Astrocyte of the spinal cord (primary cell): Measurements from ENCODE around the gene PRSS56.

Experiments used
- DNase-seq: peaks from one replicate; pipeline ENCODE4 v3.0.0; 2011; ENCODE audit warnings: low read depth, low spot score
- H3K4me3 ChIP-seq: 2 replicates; pipeline ENCODE4 v1.5.1; 2011; ENCODE audit warnings: low read depth, mild to moderate bottlenecking, low read length, moderate library complexity
- in situ Hi-C: cut with HindIII; loops from 2 replicates; pipeline ENCODE4 v1.10.0; 2017; ENCODE audit warnings: low sequenced_read_pairs
- TF ChIP-seq, protein P1 (sequence below): IDR thresholded peaks from 2 replicates; pipeline ENCODE4 v1.5.1; 2012; ENCODE audit warnings: low read depth, mild to moderate bottlenecking, low read length, inconsistent platforms

PRSS56 gene

DNA sequence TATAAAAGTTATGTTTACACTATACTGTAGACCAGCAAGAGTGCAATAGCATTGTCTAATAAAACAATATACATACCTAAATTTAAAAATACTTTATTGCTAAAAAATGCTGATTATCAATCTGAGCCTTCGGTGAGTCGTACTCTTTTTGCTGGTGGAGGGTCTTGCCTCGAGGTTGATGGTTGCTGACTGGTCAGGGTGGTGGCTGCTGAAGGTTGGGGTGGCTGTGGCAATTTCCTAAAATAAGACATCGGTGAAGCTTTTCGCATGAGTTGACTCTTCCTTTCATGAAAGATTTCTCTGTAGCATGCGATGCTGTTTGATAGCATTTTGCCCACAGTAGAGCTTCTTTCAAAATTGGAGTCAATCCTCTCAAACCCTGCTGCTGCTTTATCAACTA is 27.8 kb downstream of the PRSS56 start:
- no peak overlapping the region for H3K4me3 ChIP-seq
- TF ChIP-seq, protein P1, sequence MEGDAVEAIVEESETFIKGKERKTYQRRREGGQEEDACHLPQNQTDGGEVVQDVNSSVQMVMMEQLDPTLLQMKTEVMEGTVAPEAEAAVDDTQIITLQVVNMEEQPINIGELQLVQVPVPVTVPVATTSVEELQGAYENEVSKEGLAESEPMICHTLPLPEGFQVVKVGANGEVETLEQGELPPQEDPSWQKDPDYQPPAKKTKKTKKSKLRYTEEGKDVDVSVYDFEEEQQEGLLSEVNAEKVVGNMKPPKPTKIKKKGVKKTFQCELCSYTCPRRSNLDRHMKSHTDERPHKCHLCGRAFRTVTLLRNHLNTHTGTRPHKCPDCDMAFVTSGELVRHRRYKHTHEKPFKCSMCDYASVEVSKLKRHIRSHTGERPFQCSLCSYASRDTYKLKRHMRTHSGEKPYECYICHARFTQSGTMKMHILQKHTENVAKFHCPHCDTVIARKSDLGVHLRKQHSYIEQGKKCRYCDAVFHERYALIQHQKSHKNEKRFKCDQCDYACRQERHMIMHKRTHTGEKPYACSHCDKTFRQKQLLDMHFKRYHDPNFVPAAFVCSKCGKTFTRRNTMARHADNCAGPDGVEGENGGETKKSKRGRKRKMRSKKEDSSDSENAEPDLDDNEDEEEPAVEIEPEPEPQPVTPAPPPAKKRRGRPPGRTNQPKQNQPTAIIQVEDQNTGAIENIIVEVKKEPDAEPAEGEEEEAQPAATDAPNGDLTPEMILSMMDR: no peak
- no peak for DNase-seq
- in situ Hi-C loops: no loop called here

DNA sequence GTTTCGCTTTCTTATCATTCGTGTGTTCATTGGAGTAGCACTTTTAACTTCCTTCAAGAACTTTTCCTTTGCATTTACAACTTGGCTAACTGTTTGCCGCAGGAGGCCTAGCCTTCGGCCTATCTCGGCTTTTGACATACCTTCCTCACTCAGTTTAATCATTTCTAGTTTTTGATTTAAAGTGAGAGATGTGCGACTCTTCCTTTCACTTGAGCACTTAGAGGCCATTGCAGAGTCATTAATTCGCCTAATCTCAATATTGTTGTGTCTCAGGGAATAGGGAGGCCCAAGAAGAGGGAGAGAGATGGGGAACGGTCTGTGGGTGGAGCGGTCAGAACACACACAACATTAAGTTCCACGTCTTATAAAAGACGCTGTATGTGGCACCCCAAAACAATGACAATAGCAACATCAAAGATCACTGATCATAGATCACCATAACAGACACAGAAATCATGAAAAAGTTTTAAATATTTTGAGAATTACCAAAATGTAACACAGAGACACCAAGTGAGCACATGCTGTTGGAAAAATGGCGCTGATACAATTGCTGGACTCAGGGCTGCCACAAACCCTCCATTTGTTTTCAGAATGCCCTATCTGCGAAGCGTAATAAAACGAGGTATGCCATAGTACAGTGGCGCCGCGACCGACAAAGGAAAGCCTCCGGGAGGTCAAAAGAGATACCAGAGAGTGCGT is 29.6 kb downstream of the PRSS56 start:
- peak overlapping the region; percentile 94 for H3K4me3 ChIP-seq
- in situ Hi-C loops: no loop called here
- TF ChIP-seq, protein P1: no peak
- no peak for DNase-seq

DNA sequence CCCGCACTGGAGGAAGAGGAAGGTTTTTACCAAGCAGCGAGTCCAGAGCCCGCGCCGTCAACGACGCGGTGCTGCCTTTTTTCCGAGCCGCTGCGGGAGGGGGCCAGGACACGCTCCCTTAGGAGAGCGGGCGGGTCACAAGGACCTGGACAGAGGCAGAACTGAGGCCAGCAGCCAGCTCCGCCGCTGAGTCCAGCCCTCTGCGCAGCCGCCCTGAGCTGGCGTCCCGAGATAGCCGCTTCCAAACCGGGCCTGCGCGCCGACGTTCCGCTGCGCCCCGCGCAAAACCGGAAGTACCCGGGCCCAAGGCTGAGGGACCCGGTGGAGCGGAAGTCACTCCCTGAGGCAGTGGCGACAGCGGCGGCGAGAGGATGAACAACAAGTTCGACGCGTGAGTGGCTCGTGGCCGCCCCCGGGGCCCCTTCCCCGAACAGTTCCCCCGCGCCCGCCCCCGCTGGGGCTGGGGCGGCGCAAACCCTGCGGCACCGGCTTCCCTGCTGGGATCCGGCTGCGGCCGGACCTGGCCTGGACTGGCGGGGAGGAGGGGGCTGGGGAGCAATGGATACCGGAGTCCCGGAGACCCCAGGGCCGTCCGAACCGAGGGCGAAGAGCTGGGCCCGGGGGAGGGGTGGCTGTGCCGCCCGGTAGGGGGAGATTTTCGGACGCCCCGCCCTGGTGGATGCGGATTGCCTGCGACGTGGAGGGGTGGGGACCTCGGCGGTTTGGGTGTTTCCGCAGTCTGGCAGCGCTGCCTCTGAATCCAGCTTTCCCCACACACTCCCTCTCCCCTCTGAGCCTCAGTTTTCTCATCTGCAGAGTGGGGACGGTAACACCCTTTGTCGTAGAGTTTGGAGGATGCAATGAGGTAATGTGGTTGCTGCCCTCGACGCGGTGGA is 30.4 kb downstream of the PRSS56 start, which contains the start of the genes EIF4E2 and TIGD1:
EIF4E2 (plus strand) TSS at position 336 of the 896 bp plus-strand sequence; CDS start at position 372, 36 bp downstream.
TIGD1 (minus strand) TSS at position 204 of the 896 bp plus-strand sequence. CDS start 675 bp downstream, outside the sequence.
- DNase-seq: peak; percentile 95
- in situ Hi-C loops: no loop called here
- TF ChIP-seq, protein P1: no peak
- H3K4me3 ChIP-seq: peak within 1 kb of the TSS; percentile 94

DNA sequence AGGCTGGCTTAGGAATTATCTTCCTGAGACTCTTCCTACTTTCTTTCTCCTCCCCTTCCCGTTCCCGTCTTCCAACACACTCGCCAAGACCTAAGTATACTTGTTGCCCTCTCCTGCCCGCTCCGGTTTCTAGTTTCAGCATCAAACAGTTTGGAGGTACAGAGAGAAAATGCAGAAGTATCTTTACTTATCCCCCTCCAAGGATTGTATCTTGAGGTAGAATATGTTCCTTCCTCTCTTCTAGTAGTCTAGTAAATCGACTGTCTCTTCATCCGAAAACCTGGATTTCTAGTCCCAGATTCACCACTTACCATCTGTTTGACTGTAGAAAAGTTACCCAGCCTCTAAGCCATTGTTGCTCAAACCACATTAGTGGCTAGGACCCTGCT is 31.1 kb downstream of the PRSS56 start:
- no peak for DNase-seq
- in situ Hi-C loops: no loop called here
- TF ChIP-seq, protein P1: no peak
- peak overlapping the region; percentile 94 for H3K4me3 ChIP-seq

DNA sequence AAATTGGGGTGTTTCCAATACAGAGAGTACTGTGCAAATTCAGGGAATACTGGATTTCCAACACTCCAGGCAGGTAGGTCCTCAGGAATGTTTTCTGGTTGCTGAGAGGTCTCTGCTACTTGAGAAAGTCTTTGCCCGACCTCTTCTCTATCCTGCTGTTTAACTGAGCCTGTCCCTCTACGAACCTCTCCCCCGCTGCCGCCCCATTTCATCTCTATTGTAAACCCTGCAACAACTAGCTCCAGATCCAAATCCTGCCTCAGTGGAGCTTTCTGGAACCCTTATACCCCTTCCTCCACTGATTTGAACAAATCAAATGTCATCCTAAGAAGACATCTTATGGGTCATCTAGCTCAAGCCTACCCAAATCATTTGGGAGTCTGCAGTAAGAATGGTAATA is 31.6 kb downstream of the PRSS56 start:
- H3K4me3 ChIP-seq: peak overlapping the region; percentile 94
- in situ Hi-C loops: no loop called here
- DNase-seq: no peak
- TF ChIP-seq, protein P1: no peak

DNA sequence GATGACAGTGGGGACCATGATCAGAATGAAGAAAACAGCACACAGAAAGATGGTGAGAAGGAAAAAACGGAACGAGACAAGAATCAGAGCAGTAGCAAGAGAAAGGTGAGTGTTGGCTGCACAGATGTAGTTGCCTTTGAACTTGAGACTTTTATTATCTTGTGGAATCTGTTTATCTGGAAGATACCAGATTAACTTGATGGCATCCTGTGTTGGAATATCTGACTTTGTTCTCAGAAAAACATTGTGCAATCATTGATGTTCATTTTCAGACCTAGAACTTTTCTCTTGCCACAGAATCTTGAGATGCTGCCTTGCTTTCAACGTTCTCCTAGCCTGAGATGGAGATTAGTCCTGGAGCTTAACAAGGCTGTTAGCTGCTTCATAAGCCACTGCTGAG is 36.2 kb downstream of the PRSS56 start:
- TF ChIP-seq, protein P1: no peak
- in situ Hi-C loops: no loop called here
- DNase-seq: no peak
- H3K4me3 ChIP-seq: no peak overlapping the region
